Measurements from ENCODE around the gene NTM. TPM values are rescaled to one million over a fixed set of nuclear protein-coding genes. Genes with fewer than 3 reads are reported as not detected.

NTM gene
- total and polyA plus RNA-seq, 2 of the 8 experiments (the other 6 are each of a cell fraction or from before 2014, with no cell fraction given), result 13.4 to 20.0 TPM

DNA sequence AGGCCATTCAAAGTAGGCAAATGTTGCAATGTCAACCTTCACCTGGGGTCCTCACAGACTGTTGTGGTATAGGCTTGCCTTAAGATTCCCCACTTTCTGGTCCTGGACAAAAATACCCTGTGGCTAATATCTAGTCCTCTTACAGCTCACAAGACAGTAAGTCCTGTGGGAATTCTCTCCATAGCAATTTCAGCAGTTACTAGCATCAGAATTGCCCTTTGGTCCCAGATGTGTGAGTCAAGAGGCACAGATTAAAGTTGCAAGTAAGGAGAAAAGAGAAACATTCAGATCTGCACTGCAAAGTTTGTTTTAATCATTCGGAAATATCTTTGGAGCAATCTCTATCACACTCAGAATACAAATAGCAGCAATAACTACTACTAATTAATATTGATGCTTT is 420.2 kb downstream of the NTM start:
- Histone ChIP-seq H3K9me3 (ENCODE audit: insufficient read depth in 2 of 2, low read depth in 1 of 2, low read length in 1 of 2) (no peaks in the 10 kb centered on the region), H2BK12ac (ENCODE audit: low read depth, low read length) (no peak overlapping the region), H3K27ac (ENCODE audit: low read depth, low read length) (no peak overlapping the region), H2AFZ (ENCODE audit: low read length) (no peak overlapping the region), H3K23me2 (ENCODE audit: low read depth, low read length) (no peaks in the 10 kb centered on the region), H3K36me3 (ENCODE audit: control insufficient read depth in 2 of 4, insufficient read depth in 4 of 4, low read length in 3 of 4) (no peaks in the 10 kb centered on the region), H3K4me3 (ENCODE audit: extremely low read depth in 1 of 4, insufficient read depth in 2 of 4, low read depth in 3 of 4, low read length in 4 of 4) (no peak overlapping the region), H2BK120ac (replicated peaks; ENCODE audit: low read depth, low read length) (no peak overlapping the region), H4K91ac (replicated peaks; ENCODE audit: insufficient read length, low read length) (no peak overlapping the region), H4K5ac (ENCODE audit: insufficient read length, low read depth, low read length) (no peak overlapping the region), H3K4me2 (ENCODE audit: insufficient read depth in 1 of 2, low read depth in 2 of 2, low read length in 2 of 2) (no peak overlapping the region), H3K56ac (replicated peaks; ENCODE audit: insufficient read length, low read depth, low read length) (no peak overlapping the region), H2BK15ac (ENCODE audit: low read length) (no peak overlapping the region), H3K79me1 (ENCODE audit: low read depth, low read length) (no peaks in the 10 kb centered on the region), H2BK20ac (ENCODE audit: low read length) (no peak overlapping the region), H3K4me1 (replicated peaks in 1 of 4; ENCODE audit: control insufficient read depth in 3 of 4, insufficient read depth in 4 of 4, low read length in 3 of 4) (no peaks in the 10 kb centered on the region), H4K20me1 (replicated peaks in 1 of 2; ENCODE audit: control insufficient read depth in 1 of 2, insufficient read depth in 2 of 2, low read length in 2 of 2) (no peaks in the 10 kb centered on the region), H2AK5ac (ENCODE audit: low read depth, low read length) (no peak overlapping the region), H2BK5ac (ENCODE audit: low read depth, low read length) (no peak overlapping the region), H3K9ac (replicated peaks in 1 of 4; ENCODE audit: extremely low read depth in 1 of 4, low read depth in 3 of 4, low read length in 3 of 4) (peak overlapping the region in 1 of 4 experiments; percentile 49; a peak in 1 of 7 replicates), H3K18ac (ENCODE audit: extremely low read depth, low read length) (no peak overlapping the region), H3K27me3 (replicated peaks in 1 of 4; ENCODE audit: control insufficient read depth in 3 of 4, extremely low read depth in 1 of 4, insufficient read depth in 3 of 4, low read length in 3 of 4) (no peaks in the 10 kb centered on the region; a peak in 1 of 7 replicates), H3K4ac (replicated peaks; ENCODE audit: insufficient read length, low read depth, low read length) (no peak overlapping the region), H3K23ac (ENCODE audit: insufficient read length) (no peak overlapping the region), H3K14ac (ENCODE audit: insufficient read length) (no peak overlapping the region), H3K79me2 (ENCODE audit: control insufficient read depth in 1 of 2, insufficient read depth in 2 of 2, low read length in 2 of 2) (no peaks in the 10 kb centered on the region), H4K8ac (ENCODE audit: extremely low read depth, insufficient read depth, low read length) (no peak overlapping the region)
- DNase-seq (ENCODE audit: low read depth in 1 of 2, low spot score in 2 of 2) (no peak), FAIRE-seq (no peak)
- WGBS, 2 experiments (ENCODE audit: extremely low coverage in 1 of 2, insufficient coverage in 1 of 2, insufficient read length in 1 of 2, insufficient replicate concordance in 2 of 2, low coverage in 1 of 2, low lambda C conversion rate in 2 of 2, missing lambda C conversion rate in 1 of 2), result 88% methylated on average over 1 of the region's 1 CpG; no CpG with 5 or more reads in 1 of the 2 experiments
- POLR2A ChIA-PET (ENCODE audit: partially characterized antibody), result no interaction called here
- CTCF ChIA-PET (ENCODE audit: partially characterized antibody), result interaction anchor here (1.8 kb wide), 1 partner anchor 28 kb away, joined by 5 read pairs; no protein-coding TSS in a partner anchor
- TF ChIP-seq JUN (IDR thresholded peaks at IDR 0.05; ENCODE audit: low read depth, low read length) (no peak), RXRA (IDR thresholded peaks at IDR 0.05; ENCODE audit: insufficient read depth, low read depth, low read length) (no peak), CREB1 (IDR thresholded peaks at IDR 0.05) (no peak), SUZ12 (IDR thresholded peaks at IDR 0.05; ENCODE audit: low read length) (no peak), USF2 (IDR thresholded peaks at IDR 0.05; ENCODE audit: low read length) (no peak), E2F6 (IDR thresholded peaks at IDR 0.05) (no peak), SAP30 (IDR thresholded peaks at IDR 0.05; ENCODE audit: insufficient read depth, insufficient replicate concordance, low read length) (no peak), ATF3 (IDR thresholded peaks at IDR 0.05; ENCODE audit: insufficient read depth, low read depth, low read length) (no peak)
- TF ChIP-seq, protein P1, sequence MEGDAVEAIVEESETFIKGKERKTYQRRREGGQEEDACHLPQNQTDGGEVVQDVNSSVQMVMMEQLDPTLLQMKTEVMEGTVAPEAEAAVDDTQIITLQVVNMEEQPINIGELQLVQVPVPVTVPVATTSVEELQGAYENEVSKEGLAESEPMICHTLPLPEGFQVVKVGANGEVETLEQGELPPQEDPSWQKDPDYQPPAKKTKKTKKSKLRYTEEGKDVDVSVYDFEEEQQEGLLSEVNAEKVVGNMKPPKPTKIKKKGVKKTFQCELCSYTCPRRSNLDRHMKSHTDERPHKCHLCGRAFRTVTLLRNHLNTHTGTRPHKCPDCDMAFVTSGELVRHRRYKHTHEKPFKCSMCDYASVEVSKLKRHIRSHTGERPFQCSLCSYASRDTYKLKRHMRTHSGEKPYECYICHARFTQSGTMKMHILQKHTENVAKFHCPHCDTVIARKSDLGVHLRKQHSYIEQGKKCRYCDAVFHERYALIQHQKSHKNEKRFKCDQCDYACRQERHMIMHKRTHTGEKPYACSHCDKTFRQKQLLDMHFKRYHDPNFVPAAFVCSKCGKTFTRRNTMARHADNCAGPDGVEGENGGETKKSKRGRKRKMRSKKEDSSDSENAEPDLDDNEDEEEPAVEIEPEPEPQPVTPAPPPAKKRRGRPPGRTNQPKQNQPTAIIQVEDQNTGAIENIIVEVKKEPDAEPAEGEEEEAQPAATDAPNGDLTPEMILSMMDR (IDR thresholded peaks at IDR 0.05; ENCODE audit: control extremely low read depth in 1 of 3, insufficient read depth in 1 of 3, low read depth in 1 of 3, low read length in 3 of 3), result no peak
